GM23338 (cell line): ENCODE results near the gene FCHO2. TPM values are rescaled to one million over a fixed set of nuclear protein-coding genes. Genes with fewer than 3 reads are reported as not detected.
"Not testable (repeated sequence)": the region's sequence is repeated elsewhere in the genome, so short reads cannot be mapped to it uniquely, and the experiment has no call there.

Experiments
- ATAC-seq: fragments of 200-7000 bp; cut with Tn5 transposase; 3 replicates; pipeline ENCODE4 v1.9.1; 2020
- DNase-seq: peaks from one replicate; pipeline ENCODE4 v3.0.0-alpha.2; 2015; ENCODE audit warnings: low spot score
- H2AFZ ChIP-seq: fragments of 200-600 bp; sonication (generic); 2 replicates; pipeline ENCODE4 v1.8.0; 2016; ENCODE audit warnings: antibody characterized with exemption, mild to moderate bottlenecking, moderate library complexity
- H3F3A ChIP-seq: fragments of 200-600 bp; sonication (generic); replicated peaks from 2 replicates; pipeline ENCODE4 v1.8.0; 2017; ENCODE audit warnings: antibody characterized with exemption, mixed run types, low read depth
- H3K27ac ChIP-seq: fragments of 200-600 bp; sonication (generic); 2 replicates; pipeline ENCODE4 v1.6.1; 2016; ENCODE audit warnings: low read depth
- H3K27me3 ChIP-seq: fragments of 200-600 bp; sonication (generic); 2 replicates; pipeline ENCODE4 v1.8.0; 2016; ENCODE audit warnings: mild to moderate bottlenecking, mixed run types, moderate library complexity; ENCODE audit not compliant: insufficient read depth
- H3K36me3 ChIP-seq: fragments of 200-600 bp; sonication (generic); 2 replicates; pipeline ENCODE4 v1.8.0; 2016; ENCODE audit warnings: mild to moderate bottlenecking; ENCODE audit not compliant: insufficient read depth
- H3K4me1 ChIP-seq: fragments of 200-600 bp; sonication (generic); 2 replicates; pipeline ENCODE4 v1.8.0; 2016; ENCODE audit warnings: mild to moderate bottlenecking, moderate library complexity; ENCODE audit not compliant: insufficient read depth
- H3K4me2 ChIP-seq: fragments of 200-600 bp; sonication (generic); 2 replicates; pipeline ENCODE4 v1.7.1; 2017; ENCODE audit warnings: mixed run types
- H3K4me3 ChIP-seq: fragments of 200-600 bp; sonication (generic); 2 replicates; pipeline ENCODE4 v1.6.1; 2016; ENCODE audit warnings: mixed run types
- H3K79me2 ChIP-seq: fragments of 200-600 bp; sonication (generic); replicated peaks from 2 replicates; pipeline ENCODE4 v1.8.0; 2017; ENCODE audit warnings: mild to moderate bottlenecking; ENCODE audit not compliant: insufficient read depth
- H3K9me2 ChIP-seq: fragments of 200-600 bp; sonication (generic); 2 replicates; pipeline ENCODE4 v1.8.0; 2017; ENCODE audit not compliant: insufficient read depth
- H4K20me1 ChIP-seq: fragments of 200-600 bp; sonication (generic); replicated peaks from 2 replicates; pipeline ENCODE4 v1.8.0; 2017; ENCODE audit warnings: mild to moderate bottlenecking; ENCODE audit not compliant: insufficient read depth
- H3K27ac Mint-ChIP-seq: 2 replicates; pipeline ENCODE4 v1.8.0; 2020; ENCODE audit warnings: inconsistent platforms, mild to moderate bottlenecking, moderate library complexity, mixed read lengths
- H3K27me3 Mint-ChIP-seq: 3 replicates; pipeline ENCODE4 v1.8.0; 2022; ENCODE audit warnings: low read depth, mild to moderate bottlenecking, moderate library complexity, mixed read lengths, inconsistent platforms; ENCODE audit not compliant: insufficient read depth, poor library complexity
- H3K36me3 Mint-ChIP-seq: 3 replicates; pipeline ENCODE4 v1.8.0; 2021; ENCODE audit warnings: low read depth, mild to moderate bottlenecking, inconsistent platforms, moderate library complexity, mixed read lengths
- H3K4me1 Mint-ChIP-seq: 3 replicates; pipeline ENCODE4 v1.8.0; 2020; ENCODE audit warnings: mild to moderate bottlenecking, inconsistent platforms, mixed read lengths
- H3K4me3 Mint-ChIP-seq: 3 replicates; pipeline ENCODE4 v1.8.0; 2021; ENCODE audit warnings: moderate library complexity, mild to moderate bottlenecking, inconsistent platforms, mixed read lengths
- H3K9me3 Mint-ChIP-seq: 3 replicates; pipeline ENCODE4 v1.8.0; 2020; ENCODE audit warnings: moderate library complexity, mild to moderate bottlenecking, inconsistent platforms, mixed read lengths
- EZH2 ChIP-seq: fragments of 200-600 bp; sonication (generic); IDR thresholded peaks from one replicate; pipeline ENCODE4 v1.8.0; 2017; ENCODE audit warnings: antibody characterized with exemption, mild to moderate bottlenecking, low read depth; ENCODE audit not compliant: unreplicated experiment
- REST ChIP-seq: IDR thresholded peaks from one replicate; pipeline ENCODE4 v1.6.1; 2018; ENCODE audit warnings: antibody characterized with exemption; ENCODE audit not compliant: unreplicated experiment
- polyA plus RNA-seq: library from polyadenylated mRNA; unstranded; fragments of >200 nt; fragmentation: Nextera tagmentation; extraction: Ambion mirVana; gene quantifications from 2 replicates; pipeline ENCODE4 v1.2.1, GENCODE V29; 2016
- total RNA-seq: library from RNA; depleted of rRNA; stranded (reverse); fragments of >200 nt; shearing (Covaris generic); gene quantifications from 2 replicates; pipeline ENCODE4 v1.2.3, GENCODE V29; 2014

The FCHO2 gene
- total and polyA plus RNA-seq, 2 experiments from 2014 or later, result 8.4 to 10.1 TPM

GRCh38 chr5:72959257-72959656 is 3.4 kb downstream of the FCHO2 start:
- peaks cover 6% of the 10 kb centered on the region for H3K27me3 Mint-ChIP-seq
- H3K9me3 Mint-ChIP-seq, result no peaks in the 10 kb centered on the region
- Histone ChIP-seq H3K27me3 (peaks cover 8% of the 10 kb centered on the region; the same call in 1 of the 2 replicates), H3K4me1 (peaks cover 10% of the 10 kb centered on the region), H4K20me1 (no peaks in the 10 kb centered on the region; the same call in 1 of the 2 replicates), H3K79me2 (peaks cover 54% of the 10 kb centered on the region), H3K4me3 (no peak overlapping the region), H2AFZ (no peak overlapping the region), H3F3A (no peaks in the 10 kb centered on the region), H3K9me2 (no peaks in the 10 kb centered on the region), H3K4me2 (no peak overlapping the region), H3K36me3 (no peaks in the 10 kb centered on the region), H3K27ac (no peak overlapping the region)
- H3K4me1 Mint-ChIP-seq, result peaks cover 10% of the 10 kb centered on the region
- H3K4me3 Mint-ChIP-seq, result no peak overlapping the region
- no peaks in the 10 kb centered on the region; the same call in 2 of the 3 replicates for H3K36me3 Mint-ChIP-seq
- TF ChIP-seq REST (no peak), EZH2 (no peak)
- DNase-seq (no peak), ATAC-seq (no peak)
- H3K27ac Mint-ChIP-seq, result no peak overlapping the region

GRCh38 chr5:72974481-72974880 is 18.6 kb downstream of the FCHO2 start:
- not testable (repeated sequence) for H3F3A ChIP-seq, H3K27me3 Mint-ChIP-seq, H3K4me3 Mint-ChIP-seq, H3K4me1 Mint-ChIP-seq, H3K4me1 ChIP-seq, ATAC-seq, H3K36me3 ChIP-seq, H2AFZ ChIP-seq, H3K4me3 ChIP-seq, H3K27ac ChIP-seq, DNase-seq, H3K36me3 Mint-ChIP-seq, H3K9me3 Mint-ChIP-seq, H4K20me1 ChIP-seq, H3K27me3 ChIP-seq, H3K27ac Mint-ChIP-seq, H3K9me2 ChIP-seq, H3K4me2 ChIP-seq
- peaks cover 29% of the 10 kb centered on the region for H3K79me2 ChIP-seq

- H3K27me3 Mint-ChIP-seq, H4K20me1 ChIP-seq, H3K4me3 Mint-ChIP-seq, H3K4me1 Mint-ChIP-seq, H3K9me3 Mint-ChIP-seq, H3K4me3 ChIP-seq, H3K27ac Mint-ChIP-seq, H3K36me3 Mint-ChIP-seq, H3F3A ChIP-seq, H3K4me2 ChIP-seq, H3K9me2 ChIP-seq, DNase-seq, H3K27ac ChIP-seq, H3K27me3 ChIP-seq, ATAC-seq, H2AFZ ChIP-seq, H3K36me3 ChIP-seq: not testable (repeated sequence)
- H3K4me1 ChIP-seq, result peaks cover 12% of the 10 kb centered on the region
- peaks cover 42% of the 10 kb centered on the region for H3K79me2 ChIP-seq
These were observed 21.0 kb downstream of the FCHO2 start for GRCh38 chr5:72976810-72977209.
